Measurements from ENCODE around the gene SPATA1. TPM values are rescaled to one million over a fixed set of nuclear protein-coding genes. Genes with fewer than 3 reads are reported as not detected.

Gene SPATA1
- polyA plus RNA-seq, 1 of the 3 experiments (the other 2 are of a cell fraction), result 1.2 TPM

GRCh38 chr1:84476225-84476624 is 30.0 kb upstream of the SPATA1 start:
- no peaks in the 10 kb centered on the region; the same call in 1 of the 2 replicates for H3K27me3 ChIP-seq (ENCODE audit: insufficient read depth)
- TF ChIP-seq SMC3 (IDR thresholded peaks at IDR 0.05; ENCODE audit: low read depth, low read length) (no peak), REST (IDR thresholded peaks at IDR 0.05; ENCODE audit: low read depth, low read length) (no peak), RFX5 (IDR thresholded peaks at IDR 0.05; ENCODE audit: low read length) (no peak), ZBTB33 (IDR thresholded peaks at IDR 0.05; ENCODE audit: borderline replicate concordance, low read depth) (no peak), TCF12 (IDR thresholded peaks at IDR 0.05) (no peak), ELF1 (IDR thresholded peaks at IDR 0.05) (no peak), NFIC (IDR thresholded peaks at IDR 0.05; ENCODE audit: borderline replicate concordance) (no peak), FOXJ3 (CRISPR knock-in tag; IDR thresholded peaks at IDR 0.05) (no peak), USF2 (IDR thresholded peaks at IDR 0.05; ENCODE audit: borderline replicate concordance, low read depth, low read length) (no peak), TAF1 (IDR thresholded peaks at IDR 0.05; ENCODE audit: borderline replicate concordance, low read depth, low read length) (no peak), SIN3A (IDR thresholded peaks at IDR 0.05; ENCODE audit: borderline replicate concordance, low read depth, low read length) (no peak), EZH2phosphoT487 (IDR thresholded peaks at IDR 0.05; ENCODE audit: borderline replicate concordance, low read depth) (no peak), GABPA (IDR thresholded peaks at IDR 0.05; ENCODE audit: low read depth) (no peak), MEF2A (IDR thresholded peaks at IDR 0.05; ENCODE audit: borderline replicate concordance, low read depth) (no peak), GATA2 (CRISPR knock-in tag; IDR thresholded peaks at IDR 0.05) (no peak), NRF1 (IDR thresholded peaks at IDR 0.05; ENCODE audit: low read depth, low read length) (no peak)
- POLR2A ChIA-PET, result no interaction called here

More at GRCh38 chr1:84476225-84476624, 30.0 kb upstream of the SPATA1 start:
- DNase-seq, result no peak
- Histone ChIP-seq H4K20me1 (ENCODE audit: insufficient read depth) (no peaks in the 10 kb centered on the region), H3K9ac (no peak overlapping the region), H3K9me2 (no peaks in the 10 kb centered on the region), H2AFZ (ENCODE audit: low read depth) (no peak overlapping the region), H3K36me3 (replicated peaks in 1 of 2; ENCODE audit: control insufficient read depth in 1 of 2, insufficient read depth in 2 of 2, low read length in 1 of 2) (peaks cover 3 to 4% of the 10 kb centered on the region in 2 experiments), H3K27ac (ENCODE audit: low read depth in 2 of 2, low read length in 1 of 2) (no peak overlapping the region), H3K9me3 (no peaks in the 10 kb centered on the region), H3K4me3 (ENCODE audit: low read depth in 2 of 2, low read length in 1 of 2) (no peak overlapping the region), H3K79me2 (ENCODE audit: insufficient read depth) (peaks cover 22% of the 10 kb centered on the region), H3F3A (replicated peaks; ENCODE audit: insufficient read depth) (peaks cover 4% of the 10 kb centered on the region), H3K4me2 (no peak overlapping the region), H3K4me1 (ENCODE audit: control insufficient read depth in 1 of 2, insufficient read depth in 2 of 2, low read depth in 1 of 2, low read length in 1 of 2) (peaks cover 0 to 8% of the 10 kb centered on the region in 2 experiments; a peak in 2 of 4 replicates)
- 35% methylated on average over 1 of the region's 1 CpG for WGBS (ENCODE audit: low lambda C conversion rate)
- CTCF ChIA-PET, result interaction anchor here (0.5 kb wide), 1 partner anchor 43 kb away, joined by 3 read pairs; no protein-coding TSS in a partner anchor
